Endothelial cell of umbilical vein (primary cell): Measurements from ENCODE around the gene MCFD2. TPM values are rescaled to one million over a fixed set of nuclear protein-coding genes. Genes with fewer than 3 reads are reported as not detected.

Experiments
- BruUV-seq: library from RNA; stranded (reverse); fragments of 400-500 nt; replicated peaks from 2 replicates; lab custom pipeline; 2021; lab: Mats Ljungman, UMichigan
- CTCF ChIA-PET: fragments of 300-600, 350-600 bp; sonication (Branson Sonifier 250); formaldehyde crosslinking; loops from one replicate; lab custom pipeline; 2021; ENCODE audit warnings: antibody characterized with exemption, inconsistent platforms; lab: Charles Lee
- POLR2A ChIA-PET: fragments of 300-600, 350-600 bp; sonication (Branson Sonifier 250); formaldehyde crosslinking; loops from one replicate; lab custom pipeline; 2021; ENCODE audit warnings: antibody characterized with exemption, inconsistent platforms; lab: Charles Lee
- DNase-seq: peaks from one replicate; pipeline ENCODE4 v3.0.0-alpha.2; 2011; ENCODE audit warnings: low read depth, low spot score
- FAIRE-seq: peaks from 2 replicates; lab custom pipeline; 2011; peaks lifted over from hg19 to GRCh38; lab: Jason Lieb, UNC
- H2AFZ ChIP-seq: 2 replicates; pipeline ENCODE4 v1.6.0; 2012; ENCODE audit warnings: low read depth, low read length, control low read depth, inconsistent platforms
- H3K27ac ChIP-seq: 2 replicates; pipeline ENCODE4 v1.5.1; 2011; ENCODE audit warnings: low read depth, mild to moderate bottlenecking, control low read depth, low read length, moderate library complexity; ENCODE audit not compliant: insufficient read depth
- H3K27me3 ChIP-seq, 2 experiments: 2 replicates each; pipeline versions ENCODE4 v1.6.0 to v1.6.1; 2011; ENCODE audit warnings: low read length in 2 of 2, mixed read lengths in 1 of 2; ENCODE audit not compliant: control insufficient read depth in 2 of 2, insufficient read depth in 2 of 2
- H3K36me3 ChIP-seq, 2 experiments: 2 replicates in 1 of 2; 3 replicates in 1 of 2; pipeline ENCODE4 v1.5.1; 2011; ENCODE audit warnings: low read length in 2 of 2, mild to moderate bottlenecking in 1 of 2, moderate library complexity in 1 of 2; ENCODE audit not compliant: control insufficient read depth in 2 of 2, insufficient read depth in 2 of 2; ENCODE audit errors: extremely low read depth in 1 of 2
- H3K4me1 ChIP-seq: 3 replicates; pipeline ENCODE4 v1.5.1; 2011; ENCODE audit warnings: mild to moderate bottlenecking, low read length; ENCODE audit not compliant: control insufficient read depth, insufficient read depth; ENCODE audit errors: extremely low read depth
- H3K4me2 ChIP-seq: 2 replicates; pipeline ENCODE4 v1.6.1; 2011; ENCODE audit warnings: low read length, control low read depth, mixed read lengths; ENCODE audit not compliant: insufficient read depth
- H3K4me3 ChIP-seq, 3 experiments: fragments of 200-600 bp in 1 of 3; sonication (generic), shearing (Covaris generic) in 1 of 3; replicated peaks in 1 of 3; 2 replicates each; pipeline ENCODE4 v1.5.1; 2011 to 2016; ENCODE audit warnings: control low read depth in 3 of 3, low read length in 3 of 3, mild to moderate bottlenecking in 2 of 3, inconsistent platforms in 1 of 3, low read depth in 1 of 3, moderate library complexity in 1 of 3; ENCODE audit not compliant: insufficient read depth in 1 of 3
- H3K79me2 ChIP-seq: 2 replicates; pipeline ENCODE4 v1.6.0; 2012; ENCODE audit warnings: low read length, inconsistent platforms; ENCODE audit not compliant: control insufficient read depth, insufficient read depth
- H3K9ac ChIP-seq: replicated peaks from 2 replicates; pipeline ENCODE3; 2011; ENCODE audit warnings: low read length, control low read depth; ENCODE audit not compliant: insufficient read depth; ENCODE audit errors: extremely low read depth
- H3K9me1 ChIP-seq: replicated peaks from 3 replicates; pipeline ENCODE4 v1.6.0; 2011; ENCODE audit warnings: mild to moderate bottlenecking, low read length; ENCODE audit not compliant: control insufficient read depth, insufficient read depth; ENCODE audit errors: extremely low read depth
- H3K9me3 ChIP-seq: replicated peaks from 2 replicates; pipeline ENCODE4 v1.5.1; 2012; ENCODE audit warnings: low read length, inconsistent platforms; ENCODE audit not compliant: control insufficient read depth, insufficient read depth
- H4K20me1 ChIP-seq: replicated peaks from 2 replicates; pipeline ENCODE3; 2011; ENCODE audit warnings: mild to moderate bottlenecking, low read length; ENCODE audit not compliant: control insufficient read depth, insufficient read depth; ENCODE audit errors: extremely low read depth
- EZH2 ChIP-seq: IDR thresholded peaks from 2 replicates; pipeline ENCODE4 v1.6.1; 2012; ENCODE audit warnings: borderline replicate concordance, low read depth, mild to moderate bottlenecking, moderate library complexity, low read length, inconsistent platforms; ENCODE audit not compliant: severe bottlenecking
- FOS ChIP-seq: IDR thresholded peaks from 2 replicates; pipeline ENCODE4 v1.6.1; 2011; ENCODE audit warnings: mild to moderate bottlenecking, low read length, moderate library complexity, borderline replicate concordance; ENCODE audit not compliant: insufficient read depth
- GATA2 ChIP-seq: IDR thresholded peaks from 2 replicates; pipeline ENCODE4 v1.7.0; 2011; ENCODE audit warnings: low read depth, mild to moderate bottlenecking, moderate library complexity, mixed read lengths, low read length; ENCODE audit not compliant: insufficient read length, insufficient read depth
- JUN ChIP-seq: IDR thresholded peaks from 2 replicates; pipeline ENCODE4 v1.6.1; 2011; ENCODE audit warnings: borderline replicate concordance, low read depth; ENCODE audit not compliant: insufficient read length, insufficient read depth
- MYC ChIP-seq: IDR thresholded peaks from one replicate; pipeline ENCODE4 v1.6.1; 2011; ENCODE audit warnings: mild to moderate bottlenecking, low read depth, low read length
- POLR2A ChIP-seq: IDR thresholded peaks from 2 replicates; pipeline ENCODE4 v1.6.1; 2012; ENCODE audit warnings: low read depth, mild to moderate bottlenecking, control low read depth, low read length
- POLR2AphosphoS5 ChIP-seq: IDR thresholded peaks from 2 replicates; pipeline ENCODE4 v1.6.1; 2012; ENCODE audit warnings: low read depth, mild to moderate bottlenecking, control low read depth, low read length, moderate library complexity; ENCODE audit not compliant: insufficient read depth
- dilution Hi-C: fragments of 300-500 bp; cut with MboI; formaldehyde crosslinking; loops from one replicate; pipeline ENCODE4 v1.15.0; 2019; ENCODE audit warnings: low sequenced_read_pairs; ENCODE audit not compliant: extremely low pct_ligation_motif_present
- intact Hi-C: fragments of 100-400 bp; cut with micrococcal nuclease; formaldehyde crosslinking; loops from one replicate; pipeline ENCODE4 v1.10.0; 2022
- polyA plus RNA-seq, 4 experiments: library from polyadenylated mRNA; depleted of rRNA in 3 of 4; stranded (reverse) in 3 of 4; unstranded in 1 of 4; fragments of >200 nt; gene quantifications; 2 replicates each; pipeline versions ENCODE4 v1.2.1 to v1.2.3, GENCODE V29; 2011 to 2012; ENCODE audit warnings: missing spikeins in 1 of 4
- total RNA-seq: library from RNA; stranded (reverse); gene quantifications from 2 replicates; pipeline ENCODE4 v1.2.3, GENCODE V29; 2021
- TF ChIP-seq, protein P1 (sequence below), 2 donors: IDR thresholded peaks; 1 replicate in 1 of 2; 2 replicates in 1 of 2; pipeline ENCODE4 v1.5.1; 2011; ENCODE audit warnings: low read length in 2 of 2, mild to moderate bottlenecking in 2 of 2, moderate library complexity in 2 of 2, control low read depth in 1 of 2, inconsistent platforms in 1 of 2, low read depth in 1 of 2; ENCODE audit not compliant: insufficient read depth in 1 of 2; ENCODE audit errors: extremely low read depth in 1 of 2
- TF ChIP-seq, protein P2 (sequence below): IDR thresholded peaks from 2 replicates; pipeline ENCODE4 v1.6.1; 2011; ENCODE audit not compliant: insufficient read depth, insufficient read length

The MCFD2 gene
- total and polyA plus RNA-seq, 2 donors (not counting 3 experiments of a cell fraction or from before 2014, with no cell fraction given) = 74.8 to 141 TPM

DNA sequence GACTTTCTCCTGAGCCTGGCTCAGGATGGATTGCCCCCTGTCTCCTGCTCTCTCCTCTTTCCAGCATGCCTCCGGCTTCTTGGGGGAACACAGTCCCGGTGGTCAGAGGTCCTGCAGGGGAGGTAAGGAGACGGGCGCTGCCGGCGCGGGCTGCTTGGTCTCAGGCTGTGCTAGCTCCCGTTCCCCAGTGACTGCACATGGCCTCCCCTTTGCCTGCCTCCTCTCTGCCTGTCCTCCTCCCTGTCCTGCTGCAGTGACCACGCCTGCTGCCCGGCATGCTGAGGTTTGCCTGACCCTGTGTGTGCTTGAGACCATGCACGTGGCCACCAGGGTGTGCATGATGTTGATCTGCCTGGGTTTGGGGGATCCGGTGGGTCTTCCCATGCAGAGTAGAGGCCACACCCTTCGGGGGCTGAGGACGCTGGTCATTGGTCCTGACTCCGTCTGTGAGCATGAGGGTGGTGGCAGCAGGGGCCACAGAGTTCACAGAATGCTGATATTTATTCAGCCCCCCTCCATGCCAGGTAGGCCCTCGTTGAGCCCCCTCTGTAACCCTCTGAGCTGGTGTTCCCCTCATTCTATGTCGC is 42.9 kb upstream of the MCFD2 start:
- H3K4me2 ChIP-seq = no peak overlapping the region
- H4K20me1 ChIP-seq = no peaks in the 10 kb centered on the region
- TF ChIP-seq POLR2AphosphoS5 (no peak), EZH2 (no peak), MYC (no peak), FOS (no peak), GATA2 (no peak), POLR2A (no peak), JUN (no peak)
- TF ChIP-seq, protein P1, sequence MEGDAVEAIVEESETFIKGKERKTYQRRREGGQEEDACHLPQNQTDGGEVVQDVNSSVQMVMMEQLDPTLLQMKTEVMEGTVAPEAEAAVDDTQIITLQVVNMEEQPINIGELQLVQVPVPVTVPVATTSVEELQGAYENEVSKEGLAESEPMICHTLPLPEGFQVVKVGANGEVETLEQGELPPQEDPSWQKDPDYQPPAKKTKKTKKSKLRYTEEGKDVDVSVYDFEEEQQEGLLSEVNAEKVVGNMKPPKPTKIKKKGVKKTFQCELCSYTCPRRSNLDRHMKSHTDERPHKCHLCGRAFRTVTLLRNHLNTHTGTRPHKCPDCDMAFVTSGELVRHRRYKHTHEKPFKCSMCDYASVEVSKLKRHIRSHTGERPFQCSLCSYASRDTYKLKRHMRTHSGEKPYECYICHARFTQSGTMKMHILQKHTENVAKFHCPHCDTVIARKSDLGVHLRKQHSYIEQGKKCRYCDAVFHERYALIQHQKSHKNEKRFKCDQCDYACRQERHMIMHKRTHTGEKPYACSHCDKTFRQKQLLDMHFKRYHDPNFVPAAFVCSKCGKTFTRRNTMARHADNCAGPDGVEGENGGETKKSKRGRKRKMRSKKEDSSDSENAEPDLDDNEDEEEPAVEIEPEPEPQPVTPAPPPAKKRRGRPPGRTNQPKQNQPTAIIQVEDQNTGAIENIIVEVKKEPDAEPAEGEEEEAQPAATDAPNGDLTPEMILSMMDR (IDR thresholded peaks at IDR 0.05; ENCODE audit: extremely low read depth in 1 of 2, insufficient read depth in 1 of 2, low read depth in 1 of 2, low read length in 2 of 2) = no peak
- TF ChIP-seq, protein P2, sequence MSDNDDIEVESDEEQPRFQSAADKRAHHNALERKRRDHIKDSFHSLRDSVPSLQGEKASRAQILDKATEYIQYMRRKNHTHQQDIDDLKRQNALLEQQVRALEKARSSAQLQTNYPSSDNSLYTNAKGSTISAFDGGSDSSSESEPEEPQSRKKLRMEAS = no peak
- POLR2A ChIA-PET = interaction anchor here (0.6 kb wide), 1 partner anchor 298 kb away, joined by 3 read pairs; no protein-coding TSS in a partner anchor
- no peaks in the 10 kb centered on the region for H3K9me3 ChIP-seq
- no peak overlapping the region for H3K9ac ChIP-seq
- BruUV-seq = no TSS peak
- H3K4me3 ChIP-seq = no peak overlapping the region
- H3K9me1 ChIP-seq = no peaks in the 10 kb centered on the region
- peaks cover 14% of the 10 kb centered on the region for H3K4me1 ChIP-seq
- no peaks in the 10 kb centered on the region for H3K79me2 ChIP-seq
- peaks cover 0 to 18% of the 10 kb centered on the region in 2 experiments for H3K36me3 ChIP-seq
- CTCF ChIA-PET = no interaction called here
- intact Hi-C loops (no loop called here), dilution Hi-C loops (no loop called here)
- H2AFZ ChIP-seq = no peak overlapping the region
- no peaks in the 10 kb centered on the region for H3K27me3 ChIP-seq
- FAIRE-seq = no peak
- DNase-seq = no peak
- H3K27ac ChIP-seq = no peak overlapping the region
